ENCODE data around the gene ERMARD. TPM values are rescaled to one million over a fixed set of nuclear protein-coding genes. Genes with fewer than 3 reads are reported as not detected.

The ERMARD gene
- total RNA-seq, 1 experiment from 2014 or later, result 13.6 TPM

DNA sequence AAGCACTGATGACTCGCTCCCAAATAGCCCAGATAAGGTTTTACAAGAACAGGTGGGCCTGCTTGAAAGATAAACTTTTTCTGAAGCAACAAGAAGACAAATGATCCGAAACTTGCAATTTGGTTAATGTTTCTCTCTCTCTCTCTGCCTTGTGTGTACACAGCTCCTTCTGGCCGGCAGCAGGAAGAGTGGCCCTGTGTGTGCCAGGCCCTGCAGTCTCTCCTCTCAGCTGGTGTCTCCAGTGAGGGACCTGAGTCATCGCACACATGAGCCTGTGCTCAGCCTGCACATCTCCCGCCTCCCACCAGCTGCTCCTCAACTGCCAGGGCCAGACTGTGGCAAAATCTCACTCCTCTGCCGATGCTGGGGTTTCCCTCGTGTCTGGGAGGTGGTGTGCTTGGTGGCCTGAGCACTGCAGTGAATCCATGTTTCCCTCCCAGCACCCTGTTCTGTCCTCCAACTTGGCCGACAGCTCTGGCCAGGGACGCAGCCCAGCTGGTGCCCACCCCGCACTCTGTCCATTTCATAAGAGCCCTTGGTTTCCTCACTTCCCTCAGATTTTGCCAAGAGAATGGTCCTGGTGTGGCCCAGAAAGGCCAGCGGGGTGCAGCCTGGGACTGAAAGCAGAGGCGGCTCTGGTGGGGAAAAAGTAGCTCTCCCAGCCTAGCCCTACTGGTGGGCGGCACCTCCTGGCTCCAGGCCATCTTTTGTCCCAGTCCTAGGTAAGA lies 49.4 kb downstream of the ERMARD start:
- Histone ChIP-seq H3K79me1 (ENCODE audit: insufficient read depth, low read depth, low read length, poor library complexity, severe bottlenecking) (no peaks in the 10 kb centered on the region), H3K23ac (ENCODE audit: insufficient read length, low read depth, low read length) (no peak overlapping the region), H4K20me1 (ENCODE audit: control insufficient read depth, insufficient read depth, insufficient read length) (no peaks in the 10 kb centered on the region), H2BK120ac (ENCODE audit: low read depth, low read length, poor library complexity, severe bottlenecking) (no peak overlapping the region), H4K91ac (ENCODE audit: insufficient read length, low read depth, low read length) (no peak overlapping the region), H3K56ac (ENCODE audit: insufficient read length, low read depth, low read length) (no peak overlapping the region), H3K4me1 (ENCODE audit: insufficient read depth, low read length) (no peaks in the 10 kb centered on the region), H2BK12ac (ENCODE audit: insufficient read length, low read depth, low read length) (no peak overlapping the region), H4K5ac (ENCODE audit: insufficient read length, low read depth, low read length) (no peak overlapping the region), H2AFZ (ENCODE audit: low read length) (no peak overlapping the region), H2AK5ac (ENCODE audit: insufficient read length, low read length) (no peak overlapping the region), H3K14ac (ENCODE audit: insufficient read depth, low read length) (no peak overlapping the region; the same call in 1 of the 2 replicates), H3T11ph (ENCODE audit: low read length) (no peak overlapping the region), H3K9me3 (ENCODE audit: control insufficient read depth, low read depth, low read length) (no peaks in the 10 kb centered on the region), H3K27me3 (ENCODE audit: insufficient read depth, low read length) (0 out of 2 replicates have a peak, but pooled peaks cover 2% of the 10 kb centered on the region), H3K9ac (ENCODE audit: extremely low read depth, insufficient read length, low read length) (no peak overlapping the region), H3K23me2 (ENCODE audit: insufficient read length, low read depth, low read length, poor library complexity, severe bottlenecking) (no peaks in the 10 kb centered on the region), H3K18ac (ENCODE audit: insufficient read length, low read depth, low read length) (no peak overlapping the region), H2BK5ac (ENCODE audit: insufficient read length, low read length) (no peak overlapping the region), H3K4ac (ENCODE audit: low read depth, low read length) (no peak overlapping the region), H2BK15ac (ENCODE audit: low read depth, low read length) (no peak overlapping the region), H3K4me2 (ENCODE audit: insufficient read depth, insufficient read length, low read length) (no peak overlapping the region), H3K27ac (ENCODE audit: insufficient read length, low read depth, low read length) (no peak overlapping the region), H4K8ac (replicated peaks; ENCODE audit: insufficient read length, low read depth, low read length) (no peak overlapping the region), H2BK20ac (ENCODE audit: low read depth, low read length, poor library complexity, severe bottlenecking) (no peak overlapping the region), H3K79me2 (ENCODE audit: insufficient read depth, low read length) (no peaks in the 10 kb centered on the region)
- DNase-seq, result peak; percentile 32
- H3K4me3 Mint-ChIP-seq, result no peak overlapping the region
- peaks cover 27% of the 10 kb centered on the region for H3K27me3 Mint-ChIP-seq (ENCODE audit: low read depth)
- WGBS (ENCODE audit: extremely low coverage, insufficient read length, low lambda C conversion rate), result no CpG with 5 or more reads among the region's 13 CpGs
- no peak for TF ChIP-seq CTCF (conservative IDR thresholded peaks at IDR 0.05)
- H3K4me1 Mint-ChIP-seq, result peaks cover 19 to 22% of the 10 kb centered on the region in 2 experiments
- no peak overlapping the region; a peak in 1 of 7 replicates for H3K27ac Mint-ChIP-seq
- no peaks in the 10 kb centered on the region; a peak in 2 of 5 replicates for H3K9me3 Mint-ChIP-seq
- no peaks in the 10 kb centered on the region for H3K36me3 Mint-ChIP-seq (ENCODE audit: insufficient read depth in 1 of 3, low read depth in 3 of 3)
